Stimulated activated CD4-positive, alpha-beta T cell treated with anti-CD3 and anti-CD28 coated beads, TNF-alpha, amount 100 ng/mL, for 4 hours (primary cell): ENCODE data around the gene RAP1GAP.
"Not testable (repeated sequence)": the region's sequence is repeated elsewhere in the genome, so short reads cannot be mapped to it uniquely, and the experiment has no call there.

Source experiments
- DNase-seq, 3 experiments: peaks; one replicate each; pipeline ENCODE4 v3.0.0-alpha.2; 2020; ENCODE audit warnings: low read depth in 3 of 3

Gene RAP1GAP

DNA sequence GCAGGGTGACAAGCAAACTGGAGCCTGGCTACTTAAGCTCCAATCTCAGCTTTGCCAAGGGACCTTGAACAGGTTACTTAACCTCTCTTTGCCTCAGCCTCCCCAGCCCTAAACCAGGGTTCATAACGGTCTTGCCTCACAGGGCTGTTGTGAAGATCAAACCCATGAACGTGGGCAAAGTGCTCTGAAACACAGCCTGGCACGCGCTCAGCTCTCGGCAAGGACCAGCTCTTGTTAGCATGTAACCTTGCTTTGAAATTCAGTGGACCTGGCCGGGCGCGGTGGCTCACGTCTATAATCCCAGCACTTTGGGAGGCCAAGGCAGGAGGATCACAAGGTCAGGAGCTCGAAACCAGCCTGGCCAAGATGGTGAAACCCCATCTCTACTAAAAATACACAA lies 24.8 kb downstream of the RAP1GAP start:
- DNase-seq = no peak

DNA sequence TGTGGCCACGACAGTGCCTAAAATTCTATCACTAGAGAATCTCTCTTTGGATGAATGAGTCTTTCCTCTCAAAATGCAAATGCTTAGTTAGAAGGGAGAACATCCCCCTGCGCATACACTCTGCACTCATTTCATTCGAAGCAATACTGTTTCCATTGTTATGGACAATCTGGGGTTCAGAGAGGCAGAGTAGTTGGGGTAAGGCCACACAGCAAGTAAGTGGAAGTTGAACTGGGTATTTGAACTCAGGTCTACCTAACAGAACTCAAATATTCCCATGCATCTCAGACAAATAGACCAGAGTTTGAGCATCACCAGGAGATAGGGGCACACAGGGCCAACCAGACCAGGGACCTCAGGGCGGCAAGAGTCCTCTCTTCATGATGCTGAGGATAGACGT lies 25.5 kb downstream of the RAP1GAP start:
- DNase-seq = no peak

DNA sequence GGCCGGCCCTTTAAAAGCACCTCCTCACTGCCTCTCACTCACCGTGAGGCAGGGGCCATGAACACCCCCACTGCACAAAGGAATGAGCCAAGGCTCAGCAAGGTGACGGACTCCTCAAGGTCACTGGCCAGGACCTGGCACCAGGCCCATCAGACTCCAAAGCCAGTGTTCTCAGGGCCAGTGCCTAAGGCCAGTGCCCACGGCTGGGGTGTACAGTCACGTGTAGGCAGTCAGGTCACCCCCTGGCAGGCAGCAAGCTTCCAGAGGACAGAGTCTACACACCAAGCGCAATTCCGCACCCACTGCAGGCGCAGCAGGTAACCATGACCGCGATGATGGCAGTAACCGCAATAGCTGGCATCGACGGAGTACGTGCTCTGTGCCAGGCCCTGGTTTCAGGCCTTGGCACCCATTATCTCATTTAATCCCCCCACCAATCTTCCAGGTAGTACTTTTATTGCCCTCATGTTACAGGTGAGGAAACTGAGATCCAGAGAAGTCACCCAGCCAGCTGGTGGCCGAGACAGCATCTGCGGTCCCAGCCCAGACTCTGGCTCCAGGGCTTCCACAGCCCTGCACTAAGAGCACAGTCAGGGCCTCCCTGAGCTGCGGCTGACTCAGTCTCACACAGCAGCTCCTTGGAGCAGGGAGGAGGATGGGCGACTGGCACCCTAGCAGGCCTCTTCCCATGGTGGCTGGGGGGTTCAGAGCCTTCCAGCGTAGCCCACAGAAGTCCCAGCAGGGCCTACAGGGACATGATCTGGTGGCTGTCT lies 27.0 kb downstream of the RAP1GAP start:
- no peak for DNase-seq

DNA sequence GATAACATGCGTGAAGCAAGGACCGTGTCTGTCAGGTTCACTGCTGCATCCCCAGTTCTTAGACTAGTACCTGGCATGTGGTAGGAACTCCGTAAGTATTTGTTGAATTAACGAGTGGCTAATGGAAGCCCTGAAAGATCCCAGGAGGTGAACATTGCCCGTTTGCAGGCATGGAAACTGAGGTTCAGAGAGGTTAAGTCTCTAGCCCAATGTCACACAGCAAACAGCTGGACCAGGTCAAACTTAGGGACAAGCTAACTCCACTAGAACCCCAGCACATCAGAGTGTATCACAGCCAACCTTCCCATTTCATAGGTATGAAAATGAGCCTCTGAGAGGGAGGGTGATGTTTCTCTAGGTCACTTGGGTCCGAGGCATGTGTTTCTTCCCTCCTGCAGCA lies 27.6 kb downstream of the RAP1GAP start:
- no peak for DNase-seq

DNA sequence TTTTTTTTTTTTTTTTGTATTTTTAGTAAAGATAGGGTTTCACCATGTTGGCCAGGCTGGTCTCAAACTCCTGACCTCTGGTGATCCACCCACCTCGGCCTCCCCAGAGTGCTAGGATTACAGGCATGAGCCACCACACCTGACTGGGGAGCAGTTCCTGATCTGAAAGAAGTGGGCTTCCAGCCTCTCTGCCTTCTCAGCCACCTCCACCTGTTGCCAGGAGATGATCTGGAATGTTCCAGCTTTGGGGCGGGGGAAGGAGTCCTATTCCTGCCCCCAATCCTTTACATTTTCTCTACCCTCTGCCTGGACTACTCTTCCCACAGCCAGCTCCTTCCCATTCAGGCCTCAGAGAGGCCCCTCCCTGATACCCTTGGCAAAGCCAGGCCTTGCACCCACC lies 28.1 kb downstream of the RAP1GAP start:
- DNase-seq = no peak

DNA sequence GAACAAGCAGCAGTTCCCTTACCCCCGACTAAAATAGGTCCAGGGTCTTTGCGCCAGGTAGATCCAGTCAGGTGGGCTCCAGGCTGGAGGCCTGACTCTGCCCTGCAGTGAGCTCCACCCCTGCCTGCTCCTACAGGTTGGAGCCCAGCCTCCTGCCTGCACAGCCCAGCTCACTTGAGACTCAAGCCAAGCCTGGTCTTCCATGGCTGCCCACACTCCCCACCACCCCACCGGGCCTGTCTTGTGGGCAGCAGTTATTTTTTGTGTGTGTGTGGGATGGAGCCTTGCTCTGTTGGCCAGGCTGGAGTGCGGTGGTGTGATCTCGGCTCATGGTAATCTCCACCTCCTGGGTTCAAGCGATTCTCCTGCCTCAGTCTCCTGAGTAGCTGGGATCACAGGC lies 28.5 kb downstream of the RAP1GAP start:
- no peak for DNase-seq

DNA sequence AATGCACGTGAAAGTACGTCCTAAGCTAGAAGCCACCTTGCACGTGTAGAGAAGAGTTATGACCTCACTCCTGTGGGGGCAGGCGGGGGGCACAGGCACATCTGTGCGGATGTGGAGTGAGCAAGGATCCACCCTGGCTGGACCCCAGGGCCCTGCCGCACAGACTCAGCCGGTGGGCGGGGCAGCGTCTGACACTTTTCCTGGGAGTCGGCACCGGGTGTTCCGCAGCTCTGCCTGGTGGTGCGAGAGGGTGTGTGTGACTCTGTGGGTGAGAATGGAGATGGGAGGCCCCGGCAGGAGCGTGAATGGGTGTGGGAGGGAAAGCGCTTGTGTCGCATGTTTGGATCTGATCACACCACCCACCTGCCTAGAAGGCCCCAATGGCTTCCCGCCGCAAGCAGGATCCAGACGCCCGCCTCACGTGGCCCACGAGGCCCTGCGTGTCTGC lies 29.5 kb downstream of the RAP1GAP start:
- DNase-seq = no peak

DNA sequence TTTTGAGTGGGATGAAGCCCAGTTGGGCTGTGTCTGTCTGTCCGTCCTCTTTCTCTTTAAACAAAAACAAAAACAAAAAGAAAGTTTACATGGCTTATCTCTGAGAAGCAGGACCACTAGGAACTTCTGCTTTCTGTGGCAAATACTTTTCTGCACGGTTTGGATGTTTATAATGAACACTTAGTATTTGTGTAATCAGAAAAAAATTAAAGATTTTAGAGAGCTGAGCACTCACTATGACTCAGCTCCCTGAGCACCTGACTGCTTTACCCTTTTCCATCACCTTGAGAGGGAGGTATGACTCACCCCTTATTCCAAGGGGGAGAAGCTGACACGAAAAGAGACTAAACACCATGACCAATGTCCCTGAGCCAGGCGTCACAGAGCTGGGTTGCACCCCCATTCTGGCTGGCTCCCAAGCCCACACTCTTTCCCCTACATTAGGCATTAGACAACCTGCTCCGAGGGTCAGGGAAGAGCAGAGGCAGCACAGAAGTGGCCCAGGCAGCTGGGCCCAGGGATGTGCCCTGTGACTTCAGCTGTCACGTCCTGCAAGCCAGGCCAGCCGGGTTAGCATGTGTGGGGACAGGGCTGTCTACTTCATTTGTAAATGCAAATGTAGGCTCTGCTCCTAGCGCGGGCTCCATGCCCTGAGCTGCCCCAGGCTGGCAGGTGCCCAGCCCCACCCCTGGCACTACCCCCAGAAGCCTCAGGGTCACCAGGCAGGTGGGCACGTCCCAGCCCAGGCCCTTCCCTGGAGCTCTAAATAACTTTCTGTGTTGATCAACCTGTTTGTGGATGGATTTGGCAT lies 30.4 kb downstream of the RAP1GAP start:
- no peak for DNase-seq

DNA sequence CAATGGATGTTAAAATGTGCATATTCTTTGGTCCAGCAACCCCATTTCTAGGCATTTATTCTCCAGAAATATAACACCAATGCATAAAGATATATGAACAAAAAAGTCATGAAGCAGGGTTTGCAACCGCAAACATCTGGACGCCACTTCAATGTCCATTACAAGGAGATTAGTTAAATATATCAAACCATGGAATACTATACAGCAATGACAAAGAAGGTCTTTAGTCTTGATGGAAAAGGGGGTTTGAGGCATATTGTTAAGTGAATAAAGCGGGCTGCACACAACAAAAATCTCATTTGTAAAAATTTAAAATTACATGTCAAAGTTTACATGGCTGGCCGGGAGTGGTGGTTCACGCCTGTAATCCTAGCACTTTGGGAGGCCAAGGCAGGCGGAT lies 31.6 kb downstream of the RAP1GAP start:
- DNase-seq = no peak

DNA sequence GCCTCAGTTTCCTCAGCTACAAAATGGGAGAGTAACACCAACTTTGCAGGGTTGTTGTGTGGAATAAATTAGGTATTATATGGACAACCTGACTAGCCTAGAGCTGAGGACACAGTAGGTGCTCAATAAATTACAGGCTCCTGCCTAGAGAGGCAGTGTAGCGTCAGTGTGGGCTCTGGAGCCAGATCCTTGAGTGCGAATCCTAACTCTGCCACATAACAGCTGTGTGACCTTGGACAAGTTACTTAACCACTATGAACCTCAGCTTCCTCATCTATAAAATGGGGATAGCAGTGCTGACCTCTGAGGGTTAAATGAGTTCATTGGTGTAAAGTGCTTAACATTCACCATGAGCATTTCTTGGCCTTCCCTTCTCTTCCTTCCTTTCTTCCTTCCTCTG lies 33.1 kb downstream of the RAP1GAP start:
- no peak for DNase-seq

DNA sequence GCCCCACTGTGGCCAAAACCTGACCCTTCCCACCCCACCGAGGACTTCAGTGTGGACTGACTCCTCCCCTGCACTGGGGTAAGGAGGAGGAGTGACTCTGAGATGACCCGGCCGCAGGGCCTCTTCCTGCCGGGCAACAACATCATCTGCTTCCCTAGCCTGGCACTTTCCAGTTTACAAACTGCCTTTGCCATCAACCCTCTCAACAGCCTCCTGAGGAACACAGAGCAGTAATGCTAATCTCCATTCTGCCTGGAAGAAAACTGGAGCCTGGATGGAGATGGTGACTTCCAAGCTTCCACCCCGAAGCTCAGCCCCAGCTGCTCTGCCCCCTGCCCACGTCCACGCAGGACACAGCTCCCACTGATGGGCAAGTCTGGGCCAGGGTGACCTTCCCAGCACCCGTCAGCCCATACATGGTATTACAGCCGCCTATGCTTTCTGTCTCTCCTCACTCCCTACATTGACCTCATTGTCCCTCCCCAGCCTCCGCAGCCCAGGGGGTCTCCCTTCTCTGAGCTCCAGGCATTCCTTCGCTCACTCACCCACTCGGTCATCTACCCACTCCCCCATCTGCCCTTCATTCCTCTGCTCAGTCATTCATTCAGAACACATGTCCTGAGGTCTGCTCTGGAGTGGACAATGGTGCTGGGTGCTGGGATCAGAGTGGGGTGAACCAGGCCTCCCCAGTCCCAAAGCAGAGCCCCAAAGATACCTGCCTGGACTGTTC lies 34.2 kb downstream of the RAP1GAP start:
- no peak for DNase-seq

DNA sequence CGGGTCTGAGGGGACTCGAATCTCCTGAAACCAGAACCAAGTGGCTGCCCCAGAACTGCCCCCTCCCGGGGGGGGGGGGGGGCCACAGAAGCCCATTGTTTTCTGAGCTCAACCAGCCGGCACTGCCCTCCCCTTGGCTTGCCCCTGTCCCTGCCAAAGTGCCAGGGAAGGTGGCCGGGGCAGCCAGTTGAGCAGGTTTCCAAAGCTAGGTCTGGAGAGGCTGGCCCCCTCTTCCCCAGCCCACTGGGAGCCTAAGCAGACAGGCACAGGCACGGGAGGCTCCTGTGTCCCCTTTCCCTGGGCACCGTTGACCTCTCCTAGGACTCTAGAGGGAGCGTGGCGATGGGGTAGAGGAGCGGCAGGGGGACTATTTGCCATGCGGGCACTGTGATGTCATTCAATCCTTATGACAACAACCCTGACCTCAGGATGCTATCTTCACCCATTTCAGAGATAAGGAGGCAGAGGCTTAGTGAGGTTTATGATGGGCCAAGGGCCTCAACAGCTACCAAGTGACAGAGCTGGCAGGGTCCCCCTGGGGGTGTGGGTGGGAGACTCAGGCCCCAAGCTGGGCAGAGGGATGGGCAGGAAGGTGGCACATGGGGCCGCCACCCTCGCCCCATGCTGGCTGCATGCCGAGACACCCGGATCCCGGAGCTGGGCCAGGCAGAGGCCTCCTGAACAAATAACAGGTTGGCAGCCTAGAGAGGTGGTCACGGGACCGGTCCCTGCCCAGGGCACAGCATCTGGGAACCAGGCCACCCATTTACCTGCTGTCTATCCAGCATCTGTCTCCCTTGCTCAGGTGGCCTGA lies 35.0 kb downstream of the RAP1GAP start:
- DNase-seq = no peak

DNA sequence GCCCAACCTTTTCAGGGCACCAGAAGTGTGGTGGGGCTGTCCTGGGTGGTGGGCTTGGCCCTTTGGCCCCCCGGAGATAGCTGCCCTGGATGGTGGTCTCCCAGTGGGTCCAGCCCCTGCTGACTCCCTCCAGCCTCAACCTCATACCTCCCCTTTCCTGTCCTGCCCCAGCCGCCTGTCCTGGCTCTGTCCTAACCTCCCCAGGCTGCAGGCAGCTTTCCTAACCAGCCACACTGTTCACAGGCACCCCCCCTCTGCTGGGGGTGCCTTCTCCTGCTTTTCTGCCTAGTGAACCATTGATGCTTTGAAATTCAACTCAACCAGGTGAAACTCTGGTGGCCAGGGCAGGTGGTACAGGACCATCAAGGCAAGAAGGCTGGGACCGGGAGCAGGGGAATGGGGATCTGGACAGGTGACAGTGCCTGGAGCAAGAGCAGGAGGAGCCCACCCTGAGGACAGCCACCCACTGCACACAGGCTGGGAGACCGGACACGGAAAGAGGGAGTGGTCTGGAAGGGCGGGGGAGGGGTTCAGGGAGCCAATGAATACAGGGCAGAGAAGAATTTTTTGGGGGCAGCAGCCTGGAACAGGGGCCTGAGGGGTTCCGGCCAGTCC lies 35.9 kb downstream of the RAP1GAP start:
- no peak for DNase-seq

DNA sequence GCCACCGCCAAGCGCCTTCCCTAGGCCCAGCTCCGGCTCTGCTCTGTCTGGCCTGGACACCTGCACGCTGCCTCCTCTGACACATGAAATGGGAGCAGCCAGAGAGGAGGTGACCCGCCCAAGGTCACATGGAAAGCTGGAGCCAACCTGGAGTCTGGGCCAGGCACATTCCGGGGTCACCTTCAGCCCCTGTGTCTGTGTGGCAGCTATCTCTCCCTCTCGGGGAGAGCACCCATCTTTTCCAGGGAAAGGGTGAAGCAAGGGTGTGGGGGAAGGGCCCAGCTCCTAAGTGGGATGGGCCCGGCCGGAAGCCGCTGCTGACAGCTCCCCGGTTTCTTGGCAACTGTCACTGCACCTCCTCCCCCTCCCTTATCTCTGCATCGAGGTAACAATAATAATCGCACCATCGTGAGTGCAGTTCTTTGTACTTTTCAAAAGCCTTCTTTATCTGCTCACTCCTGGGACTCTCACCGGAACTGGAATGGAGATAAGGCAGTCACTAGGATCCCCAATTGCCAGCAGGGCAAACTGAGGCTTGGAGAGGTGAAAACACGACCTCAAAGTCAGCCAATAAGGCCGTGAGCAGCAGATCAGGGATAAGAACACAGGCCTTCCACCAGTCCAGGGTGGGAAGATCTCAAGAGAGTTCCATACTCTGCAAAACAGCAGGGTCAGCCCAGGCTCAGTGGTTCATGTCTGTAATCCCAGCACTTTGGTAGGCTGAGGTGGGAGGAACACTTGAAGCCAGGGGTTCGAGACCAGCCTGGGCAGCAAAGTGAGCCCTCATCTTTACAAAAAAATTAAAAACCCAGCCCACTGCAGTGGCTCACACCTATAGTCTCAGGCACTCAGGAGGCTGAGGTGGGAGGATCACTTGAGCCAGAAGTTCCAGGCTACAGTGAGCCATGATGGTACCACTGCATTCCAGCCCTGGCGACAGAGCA lies 36.9 kb downstream of the RAP1GAP start:
- no peak for DNase-seq

DNA sequence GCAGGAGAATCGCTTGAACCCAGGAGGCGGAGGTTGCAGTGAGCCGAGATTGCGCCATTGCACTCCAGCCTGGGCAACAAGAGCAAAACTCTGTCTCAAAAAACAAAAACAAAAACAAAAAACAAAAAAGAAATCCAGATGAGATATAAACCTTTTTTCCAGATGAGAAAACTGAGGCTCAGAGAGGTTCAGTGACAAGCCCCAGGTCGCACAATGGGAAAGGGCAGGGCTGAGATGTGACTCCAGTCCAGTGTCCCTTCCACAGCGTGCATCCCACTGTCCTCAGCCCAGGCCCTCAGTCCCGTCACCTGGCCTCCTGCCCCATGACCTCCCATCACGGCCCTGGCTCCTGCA lies 37.6 kb downstream of the RAP1GAP start:
- DNase-seq = not testable (repeated sequence)

DNA sequence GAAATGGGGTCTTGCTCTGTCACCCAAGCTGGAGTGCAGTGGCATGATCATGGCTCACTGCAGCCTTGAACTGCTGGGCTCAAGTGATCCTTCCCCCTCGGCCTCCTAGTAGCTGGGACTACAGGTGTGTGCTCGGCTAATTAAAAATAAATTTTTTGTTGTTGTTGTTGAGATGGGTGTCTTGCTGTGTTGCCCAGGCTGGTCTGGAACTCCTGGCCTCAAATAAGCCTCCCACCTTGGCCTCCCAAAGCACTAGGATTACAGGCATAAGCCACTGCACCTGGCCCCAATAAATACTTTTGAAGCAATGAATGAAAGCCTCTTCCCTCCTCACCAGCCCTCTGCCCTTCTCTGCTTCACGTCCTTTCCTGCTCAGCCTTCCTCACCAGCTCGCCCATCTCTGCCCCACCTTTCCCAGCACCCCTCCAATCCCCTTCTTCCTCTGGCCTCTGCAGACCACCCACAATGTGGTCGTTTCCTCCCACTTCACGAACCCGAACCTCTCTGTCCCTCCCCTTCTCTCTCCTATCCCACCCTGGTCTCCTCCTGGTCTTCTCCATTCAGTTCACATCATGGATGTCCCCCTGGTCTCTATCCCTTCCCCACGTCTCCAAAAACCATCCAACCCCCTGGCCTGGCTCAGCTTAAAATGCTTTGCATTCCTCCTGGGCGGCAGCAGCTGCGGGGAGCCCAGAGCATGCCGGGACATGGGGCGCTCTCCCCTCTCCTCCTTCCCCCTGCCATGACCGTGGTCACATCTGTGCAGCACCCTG lies 38.4 kb downstream of the RAP1GAP start:
- DNase-seq = no peak

DNA sequence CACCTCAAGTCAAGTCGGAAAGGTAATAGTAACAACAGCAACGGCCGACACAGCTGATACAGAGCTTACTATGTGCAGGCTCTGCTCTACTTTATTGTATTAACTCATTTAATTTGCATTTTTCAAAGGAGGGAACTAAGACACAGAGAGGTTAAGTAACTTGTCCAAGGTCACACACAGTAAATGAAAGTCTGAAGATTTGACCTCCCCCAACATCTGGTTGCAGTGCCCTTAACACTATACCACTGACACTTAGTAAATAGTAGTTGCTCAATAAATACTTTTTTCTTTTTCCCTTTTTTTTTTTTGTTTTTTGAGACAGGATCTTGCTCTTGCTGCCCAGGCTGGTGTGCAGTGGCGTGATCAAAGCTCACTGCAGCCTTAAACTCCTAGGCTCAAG lies 39.2 kb downstream of the RAP1GAP start:
- no peak for DNase-seq

DNA sequence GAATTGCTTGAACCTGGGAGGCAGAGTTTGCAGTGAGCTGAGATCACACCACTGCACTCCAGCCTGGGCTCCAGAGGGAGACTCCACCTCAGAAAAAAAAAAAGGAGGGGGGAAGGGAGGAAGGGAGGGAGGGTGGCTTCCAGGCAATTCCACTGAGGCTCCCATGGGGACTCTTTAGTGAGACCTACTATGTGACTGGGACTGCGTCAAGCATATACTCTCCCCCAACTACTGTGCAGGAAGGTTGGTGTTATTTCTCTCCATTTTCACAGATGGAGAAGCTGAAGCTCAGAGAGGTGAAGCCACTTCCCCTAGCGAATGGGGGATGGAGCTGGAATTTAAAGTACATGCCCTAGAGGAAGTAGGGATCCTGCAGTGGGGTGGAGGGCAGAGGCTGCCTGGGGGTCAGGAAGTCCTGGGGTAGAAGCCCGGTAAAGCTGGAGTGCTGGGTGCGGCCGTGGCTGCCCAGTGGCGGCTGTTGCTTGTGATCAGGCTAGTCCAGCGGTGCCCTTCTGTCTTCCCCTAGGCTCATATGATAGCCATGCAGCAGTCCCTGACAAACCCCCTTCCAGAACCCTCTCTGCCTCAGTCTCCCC lies 40.3 kb downstream of the RAP1GAP start:
- DNase-seq = no peak

DNA sequence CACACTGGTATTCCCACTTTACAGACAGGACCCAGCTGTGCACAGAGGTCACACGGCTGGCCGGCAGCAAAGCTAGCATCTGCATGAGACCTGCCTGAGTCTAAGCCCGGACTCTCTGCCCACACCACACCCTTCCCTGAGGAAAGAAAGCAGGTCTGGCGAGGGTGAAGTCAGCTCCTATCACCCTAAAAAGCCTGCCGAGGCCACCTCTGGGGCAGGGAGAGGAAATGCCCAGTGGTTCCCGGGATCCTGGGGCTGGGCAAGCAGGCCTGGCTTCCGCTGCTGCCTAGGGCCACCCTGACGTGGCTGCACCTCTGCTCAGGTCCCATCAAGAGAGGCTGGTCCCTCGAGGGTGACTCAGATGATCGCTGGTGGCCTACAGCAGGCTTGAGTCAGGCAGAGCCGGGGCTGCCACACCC lies 42.2 kb downstream of the RAP1GAP start:
- DNase-seq = no peak
